ENCODE data around the gene HMGN3.

HMGN3 gene

DNA sequence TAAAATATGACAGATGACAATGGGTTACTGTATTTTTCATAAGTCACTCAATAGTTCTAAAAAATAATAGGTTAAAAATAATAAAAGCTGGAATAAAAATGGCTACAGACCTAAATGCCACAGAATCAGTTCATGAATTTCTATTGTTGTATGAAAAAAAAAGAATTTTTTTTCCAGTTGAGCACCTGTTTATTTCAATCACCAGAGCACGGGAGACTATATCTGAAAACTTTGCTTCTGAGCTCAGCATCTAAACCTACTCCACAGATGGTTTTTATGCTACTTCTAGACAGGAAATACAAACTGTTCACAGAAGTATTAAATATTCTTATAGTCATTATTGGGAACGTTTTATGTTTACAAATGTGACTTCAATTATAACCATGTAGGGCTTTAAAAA is 50.4 kb downstream of the HMGN3 start:
- DNase-seq = no peak

DNA sequence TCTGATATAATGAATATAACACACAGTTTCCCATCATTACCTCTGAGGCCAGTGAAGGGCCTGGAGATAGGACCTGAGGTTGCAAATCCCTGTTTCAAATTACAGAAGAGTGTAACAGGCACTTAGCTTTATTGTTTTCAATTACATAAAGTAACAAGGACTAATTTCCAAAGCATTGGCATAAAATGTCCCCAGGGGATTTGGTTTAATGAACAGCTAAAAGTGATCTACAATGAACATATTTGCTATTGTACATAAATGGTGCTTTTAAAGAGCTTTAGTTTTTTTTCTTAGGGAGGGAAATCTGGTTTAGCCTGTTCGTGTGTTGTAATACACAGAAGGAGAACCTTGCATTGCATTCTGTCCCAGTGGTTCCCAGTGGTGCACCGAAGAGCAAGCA is 54.4 kb downstream of the HMGN3 start:
- no peak for DNase-seq

DNA sequence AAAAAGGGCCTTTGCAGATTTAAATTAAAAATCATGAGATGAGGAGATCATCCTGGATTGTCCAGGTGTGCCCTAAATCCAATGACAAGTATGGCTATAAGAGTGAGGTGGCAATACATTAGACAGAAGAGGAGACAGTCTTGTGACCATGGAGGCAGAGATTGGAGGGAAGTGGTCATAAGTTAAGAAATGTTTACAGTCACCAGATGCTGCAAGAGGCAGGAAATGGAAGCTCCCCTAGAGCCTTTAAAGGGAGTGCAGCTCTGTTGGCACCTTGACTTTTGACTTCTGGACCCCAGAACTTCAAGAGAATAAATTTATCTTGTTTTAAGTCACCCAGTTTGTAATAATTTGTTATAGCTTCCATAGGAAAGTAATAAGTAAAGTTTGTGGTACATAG is 61.1 kb downstream of the HMGN3 start:
- no peak for DNase-seq

DNA sequence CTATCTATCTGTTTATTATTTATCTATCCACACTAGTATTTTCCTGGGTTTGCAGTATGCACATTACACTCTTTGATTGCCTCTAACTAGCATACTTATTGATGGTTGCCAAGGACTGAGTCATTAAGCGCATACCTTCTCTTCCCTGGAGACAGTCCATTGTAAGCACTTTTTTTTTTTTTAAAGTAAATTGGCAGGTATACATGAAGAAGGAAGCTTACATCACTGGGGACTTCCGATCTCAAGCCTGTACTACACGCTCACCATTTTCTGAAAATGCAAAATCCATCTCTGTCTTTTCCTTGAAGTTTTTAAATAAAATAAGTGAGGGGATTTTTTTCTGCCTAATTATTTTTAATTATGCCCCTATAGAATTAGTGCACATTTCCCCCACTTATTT is 63.5 kb downstream of the HMGN3 start:
- DNase-seq = no peak

GRCh38 chr6:79170431-79170830 is 64.1 kb downstream of the HMGN3 start:
- DNase-seq = no peak

- no peak for DNase-seq
Observed at GRCh38 chr6:79168695-79168980, 65.8 kb downstream of the HMGN3 start.

- no peak for DNase-seq
Observed at GRCh38 chr6:79167931-79168694, 66.4 kb downstream of the HMGN3 start.

GRCh38 chr6:79159846-79160245 is 74.6 kb downstream of the HMGN3 start:
- DNase-seq = no peak

- DNase-seq = no peak
Observed at GRCh38 chr6:79158856-79159516, 75.5 kb downstream of the HMGN3 start.

- DNase-seq = no peak
Observed at GRCh38 chr6:79157961-79158644, 76.4 kb downstream of the HMGN3 start.

GRCh38 chr6:79152269-79152737 is 82.2 kb downstream of the HMGN3 start:
- DNase-seq = no peak

Measured in C1 segment of cervical spinal cord (tissue), 14 donors.